Mucosa of rectum (tissue), 2 donors: ENCODE results near the gene MAP7D1.

Source experiments
- H3K27ac ChIP-seq, 2 donors: one replicate each; pipeline ENCODE4 v1.7.0; 2013; ENCODE audit warnings: inconsistent platforms in 2 of 2, low read depth in 2 of 2, low read length in 2 of 2
- H3K27me3 ChIP-seq, 2 donors: one replicate each; pipeline ENCODE4 v1.7.0; 2013; ENCODE audit warnings: low read length in 2 of 2; ENCODE audit not compliant: control insufficient read depth in 2 of 2, insufficient read depth in 2 of 2
- H3K36me3 ChIP-seq, 2 donors: one replicate each; pipeline ENCODE4 v1.7.0; 2013; ENCODE audit warnings: low read length in 2 of 2; ENCODE audit not compliant: control insufficient read depth in 2 of 2, insufficient read depth in 2 of 2
- H3K4me1 ChIP-seq, 2 donors: one replicate each; pipeline ENCODE4 v1.7.0; 2013; ENCODE audit warnings: low read length in 2 of 2, mild to moderate bottlenecking in 1 of 2; ENCODE audit not compliant: control insufficient read depth in 2 of 2, insufficient read depth in 2 of 2
- H3K4me3 ChIP-seq, 2 donors: one replicate each; pipeline ENCODE4 v1.7.0; 2013; ENCODE audit warnings: low read length in 2 of 2
- H3K9ac ChIP-seq, 2 donors: one replicate each; pipeline ENCODE4 v1.7.0; 2013; ENCODE audit warnings: low read length in 2 of 2, low read depth in 1 of 2, mild to moderate bottlenecking in 1 of 2
- H3K9me3 ChIP-seq, 2 donors: one replicate each; pipeline ENCODE4 v1.7.0; 2013; ENCODE audit warnings: low read length in 2 of 2; ENCODE audit not compliant: control insufficient read depth in 2 of 2
- donor health status: healthy.
- donor health status: Normal muscosa, but diverticular disease.

The MAP7D1 gene

DNA sequence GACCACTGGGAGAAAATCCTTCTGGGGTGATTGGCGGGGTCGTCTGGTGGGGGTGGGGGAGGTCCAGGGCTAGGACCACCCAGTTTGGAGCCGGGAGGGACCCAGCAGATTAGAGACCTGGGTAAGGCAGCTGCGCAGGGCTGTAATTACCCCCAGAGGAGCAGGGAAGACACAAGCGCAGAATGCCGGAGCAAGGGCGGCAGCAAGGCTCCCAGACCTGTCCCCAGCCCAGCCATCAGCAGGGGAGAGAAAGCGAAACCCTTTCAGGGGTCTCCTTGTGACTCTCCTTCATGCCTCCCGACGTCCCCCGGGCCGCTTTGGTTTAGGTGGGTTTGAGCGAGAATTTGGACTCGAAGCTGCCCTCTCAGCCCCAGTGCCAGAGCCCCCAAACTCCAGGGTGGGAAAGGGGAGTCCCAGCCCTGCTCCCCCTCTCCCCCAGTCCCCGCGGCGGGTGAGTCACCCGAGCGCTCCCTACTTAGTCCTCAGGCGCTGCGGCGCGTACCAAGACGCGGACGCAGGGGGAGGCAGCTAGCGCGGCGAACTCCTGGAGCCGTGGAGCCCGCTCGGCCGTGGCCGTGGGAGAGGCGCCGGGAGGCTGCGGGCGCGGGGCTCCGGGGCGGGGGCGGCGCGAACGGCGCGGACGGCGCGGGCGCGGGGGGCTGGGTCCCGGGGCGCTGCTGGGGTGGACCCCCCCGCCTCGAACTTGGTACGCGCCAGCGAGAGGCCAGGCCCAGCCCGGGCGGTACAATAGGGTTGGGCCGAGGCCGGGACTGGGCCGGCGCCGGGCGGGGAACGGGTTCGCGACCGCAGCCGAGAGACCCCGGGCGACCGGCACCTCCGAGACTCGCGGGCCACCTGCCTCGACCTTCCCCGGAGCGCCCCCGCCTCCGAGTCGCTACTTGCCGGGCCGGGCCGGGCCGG is at the start of gene MAP7D1:
TSS of gene MAP7D1 (plus strand) at position 753 of the 921 bp plus-strand sequence. CDS start 258 bp downstream, outside the sequence.
- Histone ChIP-seq H3K9ac (peak within 1 kb of the TSS; percentile 98 to 99), H3K36me3 (no peaks in the 10 kb centered on the region), H3K9me3 (no peaks in the 10 kb centered on the region), H3K27me3 (no peaks in the 10 kb centered on the region), H3K4me1 (peaks cover 50 to 57% of the 10 kb centered on the region in 2 donors), H3K4me3 (peak within 1 kb of the TSS; percentile 89 to 95), H3K27ac (peak within 1 kb of the TSS; percentile 89 to 94)

GRCh38 chr1:36106269-36106668 is 49.7 kb upstream of the MAP7D1 start:
- Histone ChIP-seq H3K27me3 (no peaks in the 10 kb centered on the region), H3K9me3 (no peaks in the 10 kb centered on the region), H3K36me3 (no peaks in the 10 kb centered on the region), H3K27ac (no peak overlapping the region), H3K4me3 (no peak overlapping the region), H3K9ac (no peak overlapping the region), H3K4me1 (no peaks in the 10 kb centered on the region)

- Histone ChIP-seq H3K27ac (no peak overlapping the region), H3K9ac (no peak overlapping the region), H3K27me3 (no peaks in the 10 kb centered on the region), H3K4me1 (no peaks in the 10 kb centered on the region), H3K36me3 (no peaks in the 10 kb centered on the region), H3K9me3 (no peaks in the 10 kb centered on the region), H3K4me3 (no peak overlapping the region)
Observed at GRCh38 chr1:36107394-36107793, 48.6 kb upstream of the MAP7D1 start.

- Histone ChIP-seq H3K9ac (no peak overlapping the region), H3K36me3 (no peaks in the 10 kb centered on the region), H3K27ac (no peak overlapping the region), H3K27me3 (no peaks in the 10 kb centered on the region), H3K4me1 (no peaks in the 10 kb centered on the region), H3K9me3 (no peaks in the 10 kb centered on the region), H3K4me3 (no peak overlapping the region)
Observed at GRCh38 chr1:36108314-36108713, 47.6 kb upstream of the MAP7D1 start.

GRCh38 chr1:36109041-36109679 is 46.8 kb upstream of the MAP7D1 start:
- Histone ChIP-seq H3K27ac (no peak overlapping the region), H3K9ac (no peak overlapping the region)

GRCh38 chr1:36111151-36111550 is 44.8 kb upstream of the MAP7D1 start:
- Histone ChIP-seq H3K27me3 (no peaks in the 10 kb centered on the region), H3K27ac (no peak overlapping the region), H3K36me3 (no peaks in the 10 kb centered on the region), H3K9ac (no peak overlapping the region), H3K4me3 (no peak overlapping the region), H3K4me1 (peaks cover 0 to 2% of the 10 kb centered on the region in 2 donors), H3K9me3 (no peaks in the 10 kb centered on the region)

More at GRCh38 chr1:36109041-36109679, 46.8 kb upstream of the MAP7D1 start:
- no peak overlapping the region for H3K4me3 ChIP-seq
- H3K9me3 ChIP-seq = no peaks in the 10 kb centered on the region
- no peaks in the 10 kb centered on the region for H3K27me3 ChIP-seq
- no peaks in the 10 kb centered on the region for H3K36me3 ChIP-seq
- H3K4me1 ChIP-seq = no peaks in the 10 kb centered on the region

GRCh38 chr1:36112823-36113222 is 43.1 kb upstream of the MAP7D1 start:
- no peak overlapping the region for H3K27ac ChIP-seq
- no peak overlapping the region for H3K4me3 ChIP-seq
- H3K36me3 ChIP-seq = no peaks in the 10 kb centered on the region
- peaks cover 0 to 2% of the 10 kb centered on the region in 2 donors for H3K4me1 ChIP-seq
- H3K27me3 ChIP-seq = no peaks in the 10 kb centered on the region
- H3K9ac ChIP-seq = no peak overlapping the region
- no peaks in the 10 kb centered on the region for H3K9me3 ChIP-seq

GRCh38 chr1:36114371-36114770 is 41.6 kb upstream of the MAP7D1 start:
- Histone ChIP-seq H3K27me3 (no peaks in the 10 kb centered on the region), H3K9ac (no peak overlapping the region), H3K9me3 (no peaks in the 10 kb centered on the region), H3K4me3 (no peak overlapping the region), H3K36me3 (no peaks in the 10 kb centered on the region), H3K27ac (no peak overlapping the region), H3K4me1 (peaks cover 0 to 2% of the 10 kb centered on the region in 2 donors)

DNA sequence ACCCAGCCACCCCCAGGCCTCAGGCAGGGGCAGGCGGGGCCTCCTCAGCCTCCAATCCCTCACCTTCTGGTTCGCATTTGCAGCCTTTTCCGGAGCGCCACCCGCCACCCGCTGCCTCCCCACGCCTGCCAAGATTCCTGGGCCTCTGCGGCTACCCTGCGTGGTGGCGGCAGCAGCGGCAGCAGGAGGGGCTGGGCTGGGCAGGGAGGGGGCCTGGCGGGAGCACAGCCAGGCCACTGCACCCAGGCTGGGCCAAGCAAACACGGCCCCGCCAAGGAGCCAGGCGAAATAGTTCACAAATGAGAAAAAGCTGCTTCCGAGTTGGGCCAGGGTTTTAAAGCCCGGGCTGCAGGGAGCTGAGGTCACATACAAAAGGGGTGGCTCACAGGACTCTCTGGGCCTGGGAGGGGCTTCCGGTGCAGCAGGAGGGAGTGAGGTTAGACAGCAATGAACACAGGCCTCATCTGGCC is 40.7 kb upstream of the MAP7D1 start:
- peaks cover 0 to 2% of the 10 kb centered on the region in 2 donors for H3K4me1 ChIP-seq
- no peaks in the 10 kb centered on the region for H3K36me3 ChIP-seq
- H3K27ac ChIP-seq = no peak overlapping the region
- no peaks in the 10 kb centered on the region for H3K9me3 ChIP-seq
- no peak overlapping the region for H3K9ac ChIP-seq
- H3K27me3 ChIP-seq = no peaks in the 10 kb centered on the region
- H3K4me3 ChIP-seq = no peak overlapping the region

DNA sequence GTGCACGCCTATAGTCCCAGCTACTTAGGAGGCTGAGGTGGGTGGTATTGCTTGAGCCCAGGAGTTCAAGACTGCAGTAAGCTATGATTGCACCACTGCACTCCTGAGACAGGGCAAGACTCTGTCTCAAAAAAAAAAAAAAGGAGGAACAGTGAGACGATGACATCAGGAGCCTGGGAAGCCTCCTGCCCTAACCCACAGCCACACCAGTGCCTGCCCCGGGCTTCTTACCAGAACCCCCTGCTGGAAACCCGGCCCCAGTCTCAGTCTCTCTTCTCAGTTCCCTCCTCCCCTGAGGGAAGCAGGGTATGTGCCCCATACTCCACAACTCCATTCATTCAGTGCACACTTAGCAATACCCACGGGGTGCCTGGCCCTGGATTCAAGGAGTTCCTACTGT is 40.0 kb upstream of the MAP7D1 start:
- Histone ChIP-seq H3K9me3 (no peaks in the 10 kb centered on the region), H3K4me3 (no peak overlapping the region), H3K27ac (no peak overlapping the region), H3K36me3 (no peaks in the 10 kb centered on the region), H3K4me1 (peaks cover 0 to 2% of the 10 kb centered on the region in 2 donors), H3K9ac (no peak overlapping the region), H3K27me3 (no peaks in the 10 kb centered on the region)
